GM12875 (cell line): ENCODE data around the gene WDFY3.

ENCODE experiments used
- H3K4me3 ChIP-seq: one replicate; pipeline ENCODE4 v1.5.1; 2011; ENCODE audit warnings: low read depth, low read length, control low read depth
- CTCF ChIP-seq: IDR thresholded peaks from 2 replicates; pipeline ENCODE4 v1.5.1; 2011; ENCODE audit warnings: low read depth, mild to moderate bottlenecking, control low read depth, inconsistent platforms, low read length, moderate library complexity, borderline replicate concordance; ENCODE audit not compliant: insufficient read depth

Gene WDFY3

GRCh38 chr4:84750260-84750959 lies 216.1 kb downstream of the WDFY3 start:
- no peak overlapping the region for H3K4me3 ChIP-seq
- peak; percentile 32; the same call in 1 of the 2 replicates for TF ChIP-seq CTCF

DNA sequence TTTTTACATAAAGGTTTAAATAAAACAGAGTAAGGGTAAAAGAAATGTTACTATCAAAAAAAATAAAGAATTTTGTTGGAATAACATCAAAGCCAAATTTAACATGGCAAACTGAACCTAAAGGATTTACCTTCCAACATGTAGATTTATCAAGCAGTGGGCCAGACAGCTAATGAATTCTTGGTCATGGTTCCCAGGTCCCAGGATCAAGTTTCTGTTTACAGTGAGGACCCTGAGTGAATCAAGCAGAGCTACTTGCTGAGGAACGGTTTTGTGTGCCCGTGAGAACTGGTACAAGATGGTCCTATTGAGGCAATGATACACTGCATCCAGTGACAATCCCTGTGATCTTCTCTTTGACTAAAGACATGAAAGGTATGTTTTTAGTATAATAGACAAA lies 226.4 kb downstream of the WDFY3 start:
- TF ChIP-seq CTCF: no peak
- no peak overlapping the region for H3K4me3 ChIP-seq

DNA sequence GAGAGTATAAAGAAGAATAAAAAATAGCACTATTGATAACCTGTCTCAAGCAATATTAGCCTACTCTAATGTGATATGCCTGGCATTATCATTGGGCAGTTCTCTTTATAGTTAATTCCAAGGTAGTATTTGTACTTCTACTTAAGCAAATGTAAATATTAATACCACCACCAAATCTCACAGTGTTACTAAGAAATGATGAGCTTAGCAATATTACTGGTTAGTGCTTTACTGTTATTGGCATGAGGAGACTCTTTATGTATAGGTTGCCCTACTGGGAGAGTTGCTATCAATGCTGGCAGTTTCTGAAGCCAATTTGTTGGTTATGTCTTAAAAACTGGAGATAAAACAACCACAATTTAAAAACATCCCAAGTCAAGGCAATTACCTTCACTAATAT lies 227.9 kb downstream of the WDFY3 start:
- no peak for TF ChIP-seq CTCF
- no peak overlapping the region for H3K4me3 ChIP-seq

DNA sequence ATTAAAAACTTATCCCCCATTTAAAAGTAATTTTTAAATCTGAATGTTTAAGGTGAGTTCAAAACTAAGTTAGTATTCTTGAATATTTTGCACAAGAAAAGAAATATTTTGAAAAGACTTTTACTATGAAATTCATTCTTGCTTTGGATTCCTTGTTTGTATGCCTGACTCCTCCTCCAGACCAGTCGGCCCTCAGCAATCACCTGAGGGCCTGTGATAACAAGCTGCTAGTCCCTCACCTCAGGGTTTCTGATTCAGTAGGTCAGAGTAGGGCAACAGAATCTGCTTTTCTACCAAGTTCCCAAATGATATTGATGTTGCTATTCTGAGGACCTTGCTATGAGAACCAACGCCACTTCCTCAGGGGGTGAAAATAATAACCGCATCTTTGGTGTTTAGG lies 228.8 kb downstream of the WDFY3 start:
- no peak overlapping the region for H3K4me3 ChIP-seq
- TF ChIP-seq CTCF: no peak

- TF ChIP-seq CTCF: no peak
- H3K4me3 ChIP-seq: no peak overlapping the region
These were observed 232.5 kb downstream of the WDFY3 start for GRCh38 chr4:84734037-84734436.

DNA sequence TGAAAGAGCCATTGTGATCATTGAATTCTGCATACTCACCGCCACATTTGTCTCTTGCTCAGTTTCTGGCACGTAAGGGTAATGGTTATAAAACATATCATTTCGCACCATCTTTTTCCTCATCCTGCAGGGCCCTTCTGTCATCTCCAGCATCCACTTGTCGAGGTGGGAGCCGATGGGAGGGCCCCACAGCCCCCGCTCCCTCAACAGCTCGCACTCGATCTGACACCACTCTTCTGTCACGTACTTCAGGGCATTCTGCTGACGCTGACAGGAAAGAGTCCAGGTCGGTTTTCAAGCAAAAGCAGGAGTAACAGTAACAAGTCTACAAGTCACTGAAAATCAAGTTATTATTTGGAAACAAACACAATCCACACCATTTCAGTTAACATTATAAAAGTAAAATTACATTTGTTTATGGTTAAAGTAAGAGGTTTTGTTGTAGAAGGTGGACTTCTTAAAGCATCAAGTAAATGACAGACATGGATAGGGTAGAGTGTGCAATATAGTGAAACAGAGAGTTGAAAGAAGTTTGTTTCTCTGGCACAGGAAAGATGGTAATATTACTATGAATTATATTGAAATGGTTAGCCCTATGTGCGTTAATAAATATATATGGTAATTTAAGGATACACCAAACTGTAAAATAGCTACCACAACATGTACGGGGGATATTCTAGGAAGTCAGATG lies 233.0 kb downstream of the WDFY3 start:
- TF ChIP-seq CTCF: no peak
- H3K4me3 ChIP-seq: no peak overlapping the region

DNA sequence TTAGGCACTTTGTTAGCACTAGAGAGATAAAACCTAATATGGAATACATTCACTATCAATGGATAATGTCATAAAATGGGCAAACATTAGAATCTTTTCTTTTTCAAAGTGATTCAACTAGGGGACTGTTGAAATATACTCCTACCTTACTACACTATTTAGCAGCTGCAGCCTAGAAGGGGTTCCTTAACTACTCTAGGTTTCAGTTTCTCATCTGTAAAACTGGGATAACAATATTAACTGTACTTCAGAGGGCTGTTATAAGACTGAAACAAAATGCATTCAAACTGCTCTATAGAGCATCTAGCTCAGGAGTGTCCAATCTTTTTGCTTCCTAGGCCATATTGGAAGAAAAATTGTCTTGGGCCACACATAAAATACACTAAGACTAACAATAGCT lies 236.1 kb downstream of the WDFY3 start:
- TF ChIP-seq CTCF: no peak
- no peak overlapping the region for H3K4me3 ChIP-seq
